Measurements from ENCODE around the gene RCAN1. TPM values are rescaled to one million over a fixed set of nuclear protein-coding genes. Genes with fewer than 3 reads are reported as not detected.
A peak's percentile ranks its signal among the peaks of the same experiment; 100 is the strongest.

RCAN1 gene
- total and polyA plus RNA-seq, 2 of the 8 experiments (the other 6 are each of a cell fraction or from before 2014, with no cell fraction given): 1.7 to 6.4 TPM

- ChIA-PET CTCF (ENCODE audit: partially characterized antibody) (interaction anchor here (0.7 to 2.8 kb wide), 12 partner anchors 9 to 159 kb away, joined by 3 to 15 read pairs (median 4); no protein-coding TSS in a partner anchor), POLR2A (ENCODE audit: partially characterized antibody) (interaction anchor here (1.0 to 1.5 kb wide), 3 partner anchors 18 to 23 kb away, joined by 3 to 6 read pairs (median 3); no protein-coding TSS in a partner anchor)
- Histone ChIP-seq H2BK12ac (ENCODE audit: low read depth, low read length) (no peak overlapping the region; the same call in 1 of the 2 replicates), H4K20me1 (replicated peaks in 1 of 2; ENCODE audit: control insufficient read depth in 1 of 2, insufficient read depth in 2 of 2, low read length in 2 of 2) (no peaks in the 10 kb centered on the region), H3K23ac (ENCODE audit: insufficient read length) (no peak overlapping the region), H3K4me2 (ENCODE audit: insufficient read depth in 1 of 2, low read depth in 2 of 2, low read length in 2 of 2) (peak overlapping the region in 1 of 2 experiments; percentile 40; a peak in 2 of 4 replicates), H2AFZ (ENCODE audit: low read length) (0 out of 2 replicates have a peak overlapping the region, but pooled peaks have one; percentile 8), H2BK5ac (ENCODE audit: low read depth, low read length) (no peak overlapping the region), H3K56ac (replicated peaks; ENCODE audit: insufficient read length, low read depth, low read length) (no peak overlapping the region), H2BK120ac (replicated peaks; ENCODE audit: low read depth, low read length) (no peak overlapping the region), H3K27ac (ENCODE audit: low read depth, low read length) (no peak overlapping the region), H3K36me3 (ENCODE audit: control insufficient read depth in 2 of 4, insufficient read depth in 4 of 4, low read length in 3 of 4) (no peaks in the 10 kb centered on the region), H3K79me1 (ENCODE audit: low read depth, low read length) (no peaks in the 10 kb centered on the region), H2AK5ac (ENCODE audit: low read depth, low read length) (no peak overlapping the region), H4K91ac (replicated peaks; ENCODE audit: insufficient read length, low read length) (no peak overlapping the region), H3K4ac (replicated peaks; ENCODE audit: insufficient read length, low read depth, low read length) (no peak overlapping the region), H3K18ac (ENCODE audit: extremely low read depth, low read length) (no peak overlapping the region), H3K23me2 (ENCODE audit: low read depth, low read length) (no peaks in the 10 kb centered on the region), H3K27me3 (replicated peaks in 1 of 4; ENCODE audit: control insufficient read depth in 3 of 4, extremely low read depth in 1 of 4, insufficient read depth in 3 of 4, low read length in 3 of 4) (no peaks in the 10 kb centered on the region; a peak in 2 of 7 replicates), H3K4me3 (ENCODE audit: extremely low read depth in 1 of 4, insufficient read depth in 2 of 4, low read depth in 3 of 4, low read length in 4 of 4) (no peak overlapping the region), H2BK15ac (ENCODE audit: low read length) (no peak overlapping the region), H3K4me1 (replicated peaks in 1 of 4; ENCODE audit: control insufficient read depth in 3 of 4, insufficient read depth in 4 of 4, low read length in 3 of 4) (peaks cover 8 to 19% (median 14%) of the 10 kb centered on the region in 4 experiments), H4K5ac (ENCODE audit: insufficient read length, low read depth, low read length) (no peak overlapping the region), H3K9ac (replicated peaks in 1 of 4; ENCODE audit: extremely low read depth in 1 of 4, low read depth in 3 of 4, low read length in 3 of 4) (no peak overlapping the region), H3K9me3 (ENCODE audit: insufficient read depth in 2 of 2, low read depth in 1 of 2, low read length in 1 of 2) (no peaks in the 10 kb centered on the region), H4K8ac (ENCODE audit: extremely low read depth, insufficient read depth, low read length) (no peak overlapping the region), H3K14ac (ENCODE audit: insufficient read length) (no peak overlapping the region), H2BK20ac (ENCODE audit: low read length) (no peak overlapping the region), H3K79me2 (ENCODE audit: control insufficient read depth in 1 of 2, insufficient read depth in 2 of 2, low read length in 2 of 2) (no peaks in the 10 kb centered on the region)
- DNase-seq (ENCODE audit: low read depth in 1 of 2, low spot score in 2 of 2) (no peak), FAIRE-seq (no peak)
- no peak for TF ChIP-seq POLR2A (IDR thresholded peaks at IDR 0.05; ENCODE audit: control extremely low read depth in 1 of 2, low read depth in 2 of 2, low read length in 2 of 2)
- TF ChIP-seq RFX5 (IDR thresholded peaks at IDR 0.05; ENCODE audit: borderline replicate concordance, low read depth, low read length): no peak
- no peak for TF ChIP-seq POLR2AphosphoS5 (IDR thresholded peaks at IDR 0.05; ENCODE audit: low read depth, low read length)
- TF ChIP-seq KDM1A (IDR thresholded peaks at IDR 0.05; ENCODE audit: borderline replicate concordance, low read length): no peak
- WGBS, 2 experiments (ENCODE audit: extremely low coverage in 1 of 2, insufficient coverage in 1 of 2, insufficient read length in 1 of 2, insufficient replicate concordance in 2 of 2, low coverage in 1 of 2, low lambda C conversion rate in 2 of 2, missing lambda C conversion rate in 1 of 2): 81% methylated on average over 5 of the region's 5 CpGs; no CpG with 5 or more reads in 1 of the 2 experiments
Measured at GRCh38 chr21:34526241-34526617, 88.7 kb downstream of the RCAN1 start.
